Measurements from ENCODE around the gene PDGFB. TPM values are rescaled to one million over a fixed set of nuclear protein-coding genes. Genes with fewer than 3 reads are reported as not detected.

Gene PDGFB
- total RNA-seq, 1 experiment from 2014 or later, result 8.3 TPM

DNA sequence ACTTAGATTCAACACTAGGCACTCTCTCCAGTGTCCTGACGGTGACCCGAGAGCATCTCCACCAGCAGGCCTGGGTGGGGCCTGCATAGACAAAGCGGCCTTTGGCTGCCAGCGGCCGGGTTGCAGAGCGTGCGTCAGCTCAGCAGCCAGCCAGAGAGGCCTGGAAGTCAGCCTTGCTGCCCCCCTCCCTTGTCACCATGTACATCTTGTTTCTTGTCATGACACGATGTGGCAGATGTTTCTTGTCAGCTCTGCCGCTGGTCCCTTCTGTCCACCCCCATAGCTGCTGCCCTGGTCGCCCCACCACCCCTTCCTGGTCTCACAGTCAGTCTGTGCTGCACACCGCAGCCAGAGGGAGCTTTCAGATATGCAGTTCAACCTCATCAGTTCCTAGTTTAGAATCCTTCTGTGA is 59.2 kb downstream of the PDGFB start:
- Histone ChIP-seq H3K27me3 (replicated peaks; ENCODE audit: control insufficient read depth, insufficient read depth, low read length) (no peaks in the 10 kb centered on the region), H3K36me3 (ENCODE audit: control insufficient read depth, insufficient read depth, low read length) (no peaks in the 10 kb centered on the region), H3K4me1 (no peaks in the 10 kb centered on the region), H3K4me3 (ENCODE audit: low read depth, low read length) (no peak overlapping the region), H3K9me3 (peaks cover 4% of the 10 kb centered on the region; the same call in 1 of the 2 replicates)
- intact Hi-C loops (cut with micrococcal nuclease; ENCODE audit: unreplicated experiment), result no loop called here
- H3K4me1 Mint-ChIP-seq (ENCODE audit: low read depth, unreplicated experiment), result peaks cover 10% of the 10 kb centered on the region
- H3K36me3 Mint-ChIP-seq (ENCODE audit: insufficient read depth, unreplicated experiment), result no peaks in the 10 kb centered on the region
- no peak for DNase-seq
- peaks cover 11% of the 10 kb centered on the region for H3K9me3 Mint-ChIP-seq (ENCODE audit: unreplicated experiment)
- no TSS peak for BruUV-seq (replicated peaks)
- H3K4me3 Mint-ChIP-seq (ENCODE audit: unreplicated experiment), result no peak overlapping the region
- no peaks in the 10 kb centered on the region for H3K27me3 Mint-ChIP-seq (ENCODE audit: insufficient read depth, unreplicated experiment)
- H3K27ac Mint-ChIP-seq (ENCODE audit: unreplicated experiment), result no peak overlapping the region
- no peak for TF ChIP-seq CTCF (IDR thresholded peaks at IDR 0.05; ENCODE audit: insufficient read depth in 1 of 2, low read depth in 1 of 2, low read length in 1 of 2, severe bottlenecking in 1 of 2, unreplicated experiment in 1 of 2)
- CTCF ChIA-PET, result no interaction called here
- POLR2A ChIA-PET, result no interaction called here

- POLR2A ChIA-PET, result no interaction called here
- no peak for DNase-seq
- intact Hi-C loops (cut with micrococcal nuclease; ENCODE audit: unreplicated experiment), result no loop called here
- Mint-ChIP-seq H3K4me1 (ENCODE audit: low read depth, unreplicated experiment) (peaks cover 10% of the 10 kb centered on the region), H3K9me3 (ENCODE audit: unreplicated experiment) (peaks cover 11% of the 10 kb centered on the region), H3K36me3 (ENCODE audit: insufficient read depth, unreplicated experiment) (no peaks in the 10 kb centered on the region), H3K27ac (ENCODE audit: unreplicated experiment) (no peak overlapping the region), H3K27me3 (ENCODE audit: insufficient read depth, unreplicated experiment) (no peaks in the 10 kb centered on the region), H3K4me3 (ENCODE audit: unreplicated experiment) (no peak overlapping the region)
- no peak for TF ChIP-seq CTCF (IDR thresholded peaks at IDR 0.05; ENCODE audit: insufficient read depth in 1 of 2, low read depth in 1 of 2, low read length in 1 of 2, severe bottlenecking in 1 of 2, unreplicated experiment in 1 of 2)
- H3K4me3 ChIP-seq (ENCODE audit: low read depth, low read length), result no peak overlapping the region
- no TSS peak for BruUV-seq (replicated peaks)
- H3K27me3 ChIP-seq (replicated peaks; ENCODE audit: control insufficient read depth, insufficient read depth, low read length), result no peaks in the 10 kb centered on the region
- CTCF ChIA-PET, result no interaction called here
- no peaks in the 10 kb centered on the region for H3K36me3 ChIP-seq (ENCODE audit: control insufficient read depth, insufficient read depth, low read length)
- H3K4me1 ChIP-seq, result no peaks in the 10 kb centered on the region
- H3K9me3 ChIP-seq, result peaks cover 4% of the 10 kb centered on the region; the same call in 1 of the 2 replicates
Measured at GRCh38 chr22:39184586-39185577, 59.9 kb downstream of the PDGFB start.

- H3K4me3 Mint-ChIP-seq (ENCODE audit: unreplicated experiment), result no peak overlapping the region
- peak in 1 of 2 experiments; percentile 63 for DNase-seq
- no peaks in the 10 kb centered on the region for H3K27me3 Mint-ChIP-seq (ENCODE audit: insufficient read depth, unreplicated experiment)
- H3K9me3 ChIP-seq, result peaks cover 4% of the 10 kb centered on the region; the same call in 1 of the 2 replicates
- H3K36me3 Mint-ChIP-seq (ENCODE audit: insufficient read depth, unreplicated experiment), result no peaks in the 10 kb centered on the region
- POLR2A ChIA-PET, result no interaction called here
- peaks cover 17% of the 10 kb centered on the region for H3K4me1 Mint-ChIP-seq (ENCODE audit: low read depth, unreplicated experiment)
- H3K9me3 Mint-ChIP-seq (ENCODE audit: unreplicated experiment), result peaks cover 11% of the 10 kb centered on the region
- no peaks in the 10 kb centered on the region for H3K4me1 ChIP-seq
- no TSS peak for BruUV-seq (replicated peaks)
- intact Hi-C loops (cut with micrococcal nuclease; ENCODE audit: unreplicated experiment), result no loop called here
- no peak overlapping the region for H3K27ac Mint-ChIP-seq (ENCODE audit: unreplicated experiment)
- no peak for TF ChIP-seq CTCF (IDR thresholded peaks at IDR 0.05; ENCODE audit: insufficient read depth in 1 of 2, low read depth in 1 of 2, low read length in 1 of 2, severe bottlenecking in 1 of 2, unreplicated experiment in 1 of 2)
- CTCF ChIA-PET, result interaction anchor here (0.6 kb wide), 1 partner anchor 29 kb away, joined by 3 read pairs; no protein-coding TSS in a partner anchor
- no peaks in the 10 kb centered on the region for H3K36me3 ChIP-seq (ENCODE audit: control insufficient read depth, insufficient read depth, low read length)
- no peak overlapping the region for H3K4me3 ChIP-seq (ENCODE audit: low read depth, low read length)
- H3K27me3 ChIP-seq (replicated peaks; ENCODE audit: control insufficient read depth, insufficient read depth, low read length), result no peaks in the 10 kb centered on the region
Measured at GRCh38 chr22:39183991-39184585, 60.7 kb downstream of the PDGFB start.

Data from Caco-2 (cell line).